Dendritic cell treated with granulocyte-macrophage colony-stimulating factor and Interleukin-4, amounts not matched to agents 40 ng/mL and 50 ng/mL, for 4 days (primary cell): ENCODE measurements around the gene TRIM58.

Experiments
- H3K27ac Mint-ChIP-seq: one replicate; pipeline ENCODE4 v1.8.0; 2022; ENCODE audit warnings: mild to moderate bottlenecking, mixed read lengths
- H3K27me3 Mint-ChIP-seq: one replicate; pipeline ENCODE4 v1.8.0; 2022; ENCODE audit warnings: mild to moderate bottlenecking, mixed read lengths
- H3K36me3 Mint-ChIP-seq: one replicate; pipeline ENCODE4 v1.8.0; 2022; ENCODE audit warnings: low read depth, mixed read lengths
- H3K4me1 Mint-ChIP-seq: one replicate; pipeline ENCODE4 v1.8.0; 2022; ENCODE audit warnings: low read depth, mixed read lengths
- H3K4me3 Mint-ChIP-seq: one replicate; pipeline ENCODE4 v1.8.0; 2022; ENCODE audit warnings: mild to moderate bottlenecking, moderate library complexity, mixed read lengths
- H3K9me3 Mint-ChIP-seq: one replicate; pipeline ENCODE4 v1.8.0; 2022; ENCODE audit warnings: mixed read lengths
- intact Hi-C: fragments of 100-400 bp; cut with micrococcal nuclease; formaldehyde crosslinking; loops from one replicate; pipeline ENCODE4 v1.15.0; 2022

TRIM58 gene

GRCh38 chr1:247854899-247855545 lies 2.0 kb upstream of the TRIM58 start:
- Mint-ChIP-seq H3K4me1 (peaks cover 36% of the 10 kb centered on the region), H3K27me3 (peaks cover 28% of the 10 kb centered on the region), H3K9me3 (no peaks in the 10 kb centered on the region), H3K36me3 (peaks cover 4% of the 10 kb centered on the region), H3K4me3 (no peak overlapping the region), H3K27ac (no peak overlapping the region)
- intact Hi-C loops: loop anchor here (10.0 kb wide), 1 partner anchor 170 kb away; no protein-coding TSS in a partner anchor

GRCh38 chr1:247855911-247856310 lies 1.1 kb upstream of the TRIM58 start:
- intact Hi-C loops: loop anchor here (10.0 kb wide), 1 partner anchor 171 kb away; no protein-coding TSS in a partner anchor
- H3K9me3 Mint-ChIP-seq: no peaks in the 10 kb centered on the region
- H3K4me1 Mint-ChIP-seq: peaks cover 36% of the 10 kb centered on the region
- H3K27me3 Mint-ChIP-seq: peaks cover 28% of the 10 kb centered on the region
- H3K36me3 Mint-ChIP-seq: peaks cover 4% of the 10 kb centered on the region
- H3K4me3 Mint-ChIP-seq: no peak overlapping the region
- H3K27ac Mint-ChIP-seq: no peak overlapping the region

GRCh38 chr1:247857985-247858619 lies 1.1 kb downstream of the TRIM58 start:
- intact Hi-C loops: loop anchor here (10.0 kb wide), 1 partner anchor 173 kb away; no protein-coding TSS in a partner anchor
- peak overlapping the region; percentile 94 for H3K4me3 Mint-ChIP-seq
- H3K27ac Mint-ChIP-seq: no peak overlapping the region
- peaks cover 23% of the 10 kb centered on the region for H3K4me1 Mint-ChIP-seq
- H3K9me3 Mint-ChIP-seq: no peaks in the 10 kb centered on the region
- peaks cover 28% of the 10 kb centered on the region for H3K27me3 Mint-ChIP-seq
- peaks cover 4% of the 10 kb centered on the region for H3K36me3 Mint-ChIP-seq

GRCh38 chr1:247862756-247863155 lies 5.8 kb downstream of the TRIM58 start:
- H3K4me3 Mint-ChIP-seq: no peak overlapping the region
- no peaks in the 10 kb centered on the region for H3K9me3 Mint-ChIP-seq
- peaks cover 5% of the 10 kb centered on the region for H3K4me1 Mint-ChIP-seq
- peaks cover 6% of the 10 kb centered on the region for H3K36me3 Mint-ChIP-seq
- no peak overlapping the region for H3K27ac Mint-ChIP-seq
- H3K27me3 Mint-ChIP-seq: peaks cover 8% of the 10 kb centered on the region
- intact Hi-C loops: no loop called here

- no peak overlapping the region for H3K27ac Mint-ChIP-seq
- H3K27me3 Mint-ChIP-seq: no peaks in the 10 kb centered on the region
- H3K9me3 Mint-ChIP-seq: peaks cover 4% of the 10 kb centered on the region
- H3K4me3 Mint-ChIP-seq: no peak overlapping the region
- H3K36me3 Mint-ChIP-seq: peaks cover 9% of the 10 kb centered on the region
- no peaks in the 10 kb centered on the region for H3K4me1 Mint-ChIP-seq
- intact Hi-C loops: no loop called here
Observed at GRCh38 chr1:247864644-247865043, 7.7 kb downstream of the TRIM58 start.

GRCh38 chr1:247865416-247865815 lies 8.4 kb downstream of the TRIM58 start:
- Mint-ChIP-seq H3K27me3 (no peaks in the 10 kb centered on the region), H3K27ac (no peak overlapping the region), H3K4me1 (no peaks in the 10 kb centered on the region), H3K4me3 (no peak overlapping the region), H3K36me3 (peaks cover 13% of the 10 kb centered on the region), H3K9me3 (peaks cover 8% of the 10 kb centered on the region)
- intact Hi-C loops: no loop called here

GRCh38 chr1:247883346-247883745 lies 26.4 kb downstream of the TRIM58 start:
- no peaks in the 10 kb centered on the region for H3K9me3 Mint-ChIP-seq
- H3K27me3 Mint-ChIP-seq: no peaks in the 10 kb centered on the region
- no peak overlapping the region for H3K4me3 Mint-ChIP-seq
- no peaks in the 10 kb centered on the region for H3K4me1 Mint-ChIP-seq
- H3K27ac Mint-ChIP-seq: no peak overlapping the region
- H3K36me3 Mint-ChIP-seq: no peaks in the 10 kb centered on the region
- intact Hi-C loops: no loop called here

GRCh38 chr1:247884797-247885413 lies 27.9 kb downstream of the TRIM58 start:
- intact Hi-C loops: no loop called here
- Mint-ChIP-seq H3K27me3 (no peaks in the 10 kb centered on the region), H3K9me3 (no peaks in the 10 kb centered on the region), H3K27ac (no peak overlapping the region), H3K4me1 (no peaks in the 10 kb centered on the region), H3K36me3 (no peaks in the 10 kb centered on the region), H3K4me3 (no peak overlapping the region)

GRCh38 chr1:247895163-247895637 lies 38.2 kb downstream of the TRIM58 start, which contains the start of gene OR2W3:
Gene OR2W3, plus strand, starts transcription at chr1:247895587. Its CDS starts 0 bp downstream, at chr1:247895587.
- Mint-ChIP-seq H3K27me3 (no peaks in the 10 kb centered on the region), H3K4me3 (no peak within 1 kb of the TSS), H3K27ac (no peak within 1 kb of the TSS), H3K9me3 (peaks cover 13% of the 10 kb centered on the region), H3K36me3 (no peaks in the 10 kb centered on the region), H3K4me1 (no peaks in the 10 kb centered on the region)
- intact Hi-C loops: no loop called here

GRCh38 chr1:247895976-247896375 lies 39.0 kb downstream of the TRIM58 start:
- no peak overlapping the region for H3K27ac Mint-ChIP-seq
- H3K9me3 Mint-ChIP-seq: peaks cover 13% of the 10 kb centered on the region
- intact Hi-C loops: no loop called here
- no peaks in the 10 kb centered on the region for H3K4me1 Mint-ChIP-seq
- no peak overlapping the region for H3K4me3 Mint-ChIP-seq
- no peaks in the 10 kb centered on the region for H3K27me3 Mint-ChIP-seq
- no peaks in the 10 kb centered on the region for H3K36me3 Mint-ChIP-seq

- Mint-ChIP-seq H3K27ac (no peak overlapping the region), H3K36me3 (no peaks in the 10 kb centered on the region), H3K4me3 (no peak overlapping the region), H3K27me3 (peaks cover 2% of the 10 kb centered on the region), H3K9me3 (no peaks in the 10 kb centered on the region), H3K4me1 (peaks cover 16% of the 10 kb centered on the region)
- intact Hi-C loops: no loop called here
Observed at GRCh38 chr1:247904122-247904521, 47.1 kb downstream of the TRIM58 start.

GRCh38 chr1:247905181-247905580 lies 48.2 kb downstream of the TRIM58 start:
- Mint-ChIP-seq H3K4me1 (peaks cover 16% of the 10 kb centered on the region), H3K36me3 (no peaks in the 10 kb centered on the region), H3K27ac (no peak overlapping the region), H3K9me3 (no peaks in the 10 kb centered on the region), H3K27me3 (peaks cover 2% of the 10 kb centered on the region), H3K4me3 (peak overlapping the region; percentile 45)
- intact Hi-C loops: no loop called here

- peaks cover 16% of the 10 kb centered on the region for H3K4me1 Mint-ChIP-seq
- H3K27ac Mint-ChIP-seq: peak overlapping the region; percentile 82
- H3K9me3 Mint-ChIP-seq: no peaks in the 10 kb centered on the region
- no peaks in the 10 kb centered on the region for H3K36me3 Mint-ChIP-seq
- peak overlapping the region; percentile 76 for H3K4me3 Mint-ChIP-seq
- H3K27me3 Mint-ChIP-seq: peaks cover 2% of the 10 kb centered on the region
- intact Hi-C loops: no loop called here
Observed at GRCh38 chr1:247905910-247906503, 49.0 kb downstream of the TRIM58 start.
